H1 (cell line): ENCODE measurements around the gene ANKRD53. TPM values are rescaled to one million over a fixed set of nuclear protein-coding genes. Genes with fewer than 3 reads are reported as not detected.
A peak's percentile ranks its signal among the peaks of the same experiment; 100 is the strongest.

Experiments used
- CTCF ChIA-PET: fragments of 300-600 bp; sonication (Branson Sonifier 250); formaldehyde crosslinking; loops from one replicate; lab custom pipeline; 2021; ENCODE audit not compliant: partially characterized antibody; lab: Charles Lee
- POLR2A ChIA-PET: fragments of 300-600 bp; sonication (Branson Sonifier 250); formaldehyde crosslinking; loops from one replicate; lab custom pipeline; 2021; ENCODE audit warnings: inconsistent platforms; ENCODE audit not compliant: partially characterized antibody; lab: Charles Lee
- DNase-seq, 2 experiments: peaks; one replicate each; pipeline versions ENCODE4 v3.0.0 to v3.0.0-alpha.2; 2010 to 2022; ENCODE audit warnings: low spot score in 2 of 2, low read depth in 1 of 2, mixed read lengths in 1 of 2
- FAIRE-seq: peaks from 2 replicates; lab custom pipeline; 2011; peaks lifted over from hg19 to GRCh38; lab: Jason Lieb, UNC
- H2AFZ ChIP-seq: 2 replicates; pipeline ENCODE4 v1.8.1; 2012; ENCODE audit warnings: low read length, inconsistent platforms
- H2AK5ac ChIP-seq: 2 replicates; pipeline ENCODE4 v1.6.1; 2013; ENCODE audit warnings: low read depth, low read length
- H2BK120ac ChIP-seq: replicated peaks from 2 replicates; pipeline ENCODE3; 2013; ENCODE audit warnings: low read depth, low read length, inconsistent platforms
- H2BK12ac ChIP-seq: 2 replicates; pipeline ENCODE4 v1.6.1; 2013; ENCODE audit warnings: low read depth, low read length
- H2BK15ac ChIP-seq: 2 replicates; pipeline ENCODE4 v1.6.1; 2013; ENCODE audit warnings: low read length
- H2BK20ac ChIP-seq: 2 replicates; pipeline ENCODE4 v1.6.1; 2013; ENCODE audit warnings: low read length
- H2BK5ac ChIP-seq: 2 replicates; pipeline ENCODE4 v1.6.1; 2013; ENCODE audit warnings: low read depth, low read length
- H3K14ac ChIP-seq: 2 replicates; pipeline ENCODE4 v1.6.1; 2013; ENCODE audit warnings: inconsistent platforms; ENCODE audit not compliant: insufficient read length
- H3K18ac ChIP-seq: 2 replicates; pipeline ENCODE4 v1.6.1; 2013; ENCODE audit warnings: low read length; ENCODE audit errors: extremely low read depth
- H3K23ac ChIP-seq: 2 replicates; pipeline ENCODE4 v1.6.1; 2013; ENCODE audit warnings: inconsistent platforms; ENCODE audit not compliant: insufficient read length
- H3K23me2 ChIP-seq: 2 replicates; pipeline ENCODE4 v1.6.1; 2013; ENCODE audit warnings: low read depth, low read length
- H3K27ac ChIP-seq: 2 replicates; pipeline ENCODE4 v1.6.1; 2011; ENCODE audit warnings: low read depth, low read length, inconsistent platforms
- H3K27me3 ChIP-seq, 4 experiments: replicated peaks in 1 of 4; 1 replicate in 1 of 4; 2 replicates in 3 of 4; pipeline versions ENCODE4 v1.6.1 to v1.8.1; 2011 to 2013; ENCODE audit warnings: low read length in 3 of 4, mild to moderate bottlenecking in 3 of 4, inconsistent platforms in 2 of 4, mixed read lengths in 2 of 4, moderate library complexity in 1 of 4; ENCODE audit not compliant: control insufficient read depth in 3 of 4, insufficient read depth in 3 of 4; ENCODE audit errors: extremely low read depth in 1 of 4
- H3K36me3 ChIP-seq, 4 experiments: 2 replicates each; pipeline versions ENCODE4 v1.6.1 to v1.8.1; 2011 to 2013; ENCODE audit warnings: mild to moderate bottlenecking in 4 of 4, low read length in 3 of 4, moderate library complexity in 2 of 4, control low read depth in 1 of 4, inconsistent platforms in 1 of 4; ENCODE audit not compliant: insufficient read depth in 4 of 4, control insufficient read depth in 2 of 4
- H3K4ac ChIP-seq: replicated peaks from 2 replicates; pipeline ENCODE3; 2013; ENCODE audit warnings: low read length, low read depth, mixed read lengths, inconsistent platforms; ENCODE audit not compliant: insufficient read length
- H3K4me1 ChIP-seq, 4 experiments: replicated peaks in 1 of 4; 1 replicate in 1 of 4; 2 replicates in 3 of 4; pipeline versions ENCODE4 v1.6.1 to v1.8.1; 2011 to 2013; ENCODE audit warnings: low read length in 3 of 4, inconsistent platforms in 2 of 4, mixed read lengths in 1 of 4; ENCODE audit not compliant: insufficient read depth in 4 of 4, control insufficient read depth in 3 of 4
- H3K4me2 ChIP-seq, 2 experiments: 2 replicates each; pipeline versions ENCODE4 v1.6.1 to v1.8.1; 2011 to 2013; ENCODE audit warnings: low read depth in 2 of 2, low read length in 2 of 2, control low read depth in 1 of 2, inconsistent platforms in 1 of 2, mild to moderate bottlenecking in 1 of 2; ENCODE audit not compliant: insufficient read depth in 1 of 2
- H3K4me3 ChIP-seq, 4 experiments: fragments of 200-600, 300-600 bp in 1 of 4; sonication (generic), shearing (Covaris generic), sonication (Bioruptor Twin) in 1 of 4; 2 replicates each; pipeline versions ENCODE4 v1.5.1 to v1.8.1; 2011 to 2016; ENCODE audit warnings: low read length in 4 of 4, low read depth in 3 of 4, control low read depth in 2 of 4, inconsistent platforms in 2 of 4, mild to moderate bottlenecking in 2 of 4, mixed read lengths in 1 of 4, moderate library complexity in 1 of 4; ENCODE audit not compliant: insufficient read depth in 2 of 4; ENCODE audit errors: extremely low read depth in 1 of 4
- H3K56ac ChIP-seq: replicated peaks from 2 replicates; pipeline ENCODE3; 2013; ENCODE audit warnings: low read depth, mild to moderate bottlenecking, mixed read lengths, low read length, inconsistent platforms; ENCODE audit not compliant: insufficient read length
- H3K79me1 ChIP-seq: 2 replicates; pipeline ENCODE4 v1.6.1; 2013; ENCODE audit warnings: low read depth, low read length, control low read depth
- H3K79me2 ChIP-seq, 2 experiments: 2 replicates each; pipeline versions ENCODE4 v1.6.1 to v1.8.1; 2012 to 2013; ENCODE audit warnings: low read length in 2 of 2, mild to moderate bottlenecking in 2 of 2, inconsistent platforms in 1 of 2; ENCODE audit not compliant: insufficient read depth in 2 of 2, control insufficient read depth in 1 of 2
- H3K9ac ChIP-seq, 4 experiments: replicated peaks in 1 of 4; 1 replicate in 1 of 4; 2 replicates in 3 of 4; pipeline versions ENCODE4 v1.6.1 to v1.8.1; 2011 to 2013; ENCODE audit warnings: low read depth in 3 of 4, low read length in 3 of 4, control low read depth in 2 of 4, mild to moderate bottlenecking in 2 of 4, moderate library complexity in 2 of 4, inconsistent platforms in 1 of 4; ENCODE audit errors: extremely low read depth in 1 of 4
- H3K9me3 ChIP-seq, 2 experiments: 2 replicates each; pipeline versions ENCODE4 v1.6.1 to v1.8.1; 2012 to 2013; ENCODE audit warnings: mild to moderate bottlenecking in 2 of 2, moderate library complexity in 2 of 2, control low read depth in 1 of 2, inconsistent platforms in 1 of 2, low read depth in 1 of 2, low read length in 1 of 2, mixed read lengths in 1 of 2; ENCODE audit not compliant: insufficient read depth in 2 of 2
- H4K20me1 ChIP-seq, 2 experiments: replicated peaks in 1 of 2; 2 replicates each; pipeline versions ENCODE3 to v1.8.1; 2011 to 2013; ENCODE audit warnings: inconsistent platforms in 2 of 2, low read length in 2 of 2, mild to moderate bottlenecking in 1 of 2; ENCODE audit not compliant: insufficient read depth in 2 of 2, control insufficient read depth in 1 of 2
- H4K5ac ChIP-seq: 2 replicates; pipeline ENCODE4 v1.6.1; 2013; ENCODE audit warnings: low read length, low read depth, mixed read lengths, inconsistent platforms; ENCODE audit not compliant: insufficient read length
- H4K8ac ChIP-seq: 2 replicates; pipeline ENCODE4 v1.8.0; 2013; ENCODE audit warnings: mild to moderate bottlenecking, moderate library complexity, low read length, inconsistent platforms; ENCODE audit not compliant: insufficient read depth; ENCODE audit errors: extremely low read depth
- H4K91ac ChIP-seq: replicated peaks from 2 replicates; pipeline ENCODE3; 2013; ENCODE audit warnings: low read length, mixed read lengths, inconsistent platforms; ENCODE audit not compliant: insufficient read length
- EP300 ChIP-seq, 2 experiments: IDR thresholded peaks; 1 replicate in 1 of 2; 2 replicates in 1 of 2; pipeline ENCODE4 v1.6.1; 2011 to 2012; ENCODE audit warnings: low read depth in 2 of 2, low read length in 2 of 2, mild to moderate bottlenecking in 2 of 2, borderline replicate concordance in 1 of 2, inconsistent platforms in 1 of 2, moderate library complexity in 1 of 2
- EZH2 ChIP-seq: fragments of 200-600 bp; sonication (generic); IDR thresholded peaks from 2 replicates; pipeline ENCODE4 v1.7.1; 2012; ENCODE audit warnings: low read depth, mild to moderate bottlenecking, moderate library complexity, low read length, inconsistent platforms; ENCODE audit not compliant: severe bottlenecking
- POU5F1 ChIP-seq: IDR thresholded peaks from 2 replicates; pipeline ENCODE4 v1.6.1; 2011; ENCODE audit warnings: low read depth, mild to moderate bottlenecking, low read length, moderate library complexity
- WGBS, 2 experiments: shearing (Covaris generic) in 1 of 2; methylation state at CpG; one replicate each; pipeline versions ENCODE4 v1.1.6 to v1.1.7; 2013 to 2015; ENCODE audit warnings: low lambda C conversion rate in 2 of 2, mixed read lengths in 2 of 2, inconsistent platforms in 1 of 2, low coverage in 1 of 2, missing lambda C conversion rate in 1 of 2; ENCODE audit not compliant: insufficient replicate concordance in 2 of 2, insufficient coverage in 1 of 2, insufficient read length in 1 of 2; ENCODE audit errors: extremely low coverage in 1 of 2, missing lambda C conversion rate in 1 of 2; 5-methylcytosine and 5-hydroxymethylcytosine counted together
- polyA plus RNA-seq, 7 experiments: library from polyadenylated mRNA; depleted of rRNA in 3 of 7; stranded (reverse) in 5 of 7; unstranded in 2 of 7; fragments of >200 nt in 5 of 7; fragments of 200-250 nt in 2 of 7; gene quantifications; 1 replicate in 5 of 7; 2 replicates in 1 of 7; 4 replicates in 1 of 7; pipeline versions ENCODE4 v1.2.1 to v1.2.3, GENCODE V29; 2011 to 2013; ENCODE audit warnings: missing spikeins in 2 of 7, mixed read lengths in 2 of 7
- total RNA-seq: library from RNA; stranded (reverse); fragmentation: NEBNext Ultra II Directional; extraction: Animal tissue kit (Norgen Biotek cat#: 25700); gene quantifications from 2 replicates; pipeline ENCODE4 v1.2.1, GENCODE V29; 2021
- TF ChIP-seq, protein P1 (sequence below), 3 experiments: IDR thresholded peaks; 1 replicate in 2 of 3; 2 replicates in 1 of 3; pipeline versions ENCODE4 v1.5.1 to v1.6.1; 2011; ENCODE audit warnings: low read length in 3 of 3, mild to moderate bottlenecking in 3 of 3, inconsistent platforms in 2 of 3, low read depth in 1 of 3, moderate library complexity in 1 of 3; ENCODE audit not compliant: insufficient read depth in 1 of 3; ENCODE audit errors: control extremely low read depth in 1 of 3

ANKRD53 gene
- total and polyA plus RNA-seq, 2 of the 8 experiments (the other 6 are each of a cell fraction or from before 2014, with no cell fraction given), result 0.39 to 0.70 TPM

DNA sequence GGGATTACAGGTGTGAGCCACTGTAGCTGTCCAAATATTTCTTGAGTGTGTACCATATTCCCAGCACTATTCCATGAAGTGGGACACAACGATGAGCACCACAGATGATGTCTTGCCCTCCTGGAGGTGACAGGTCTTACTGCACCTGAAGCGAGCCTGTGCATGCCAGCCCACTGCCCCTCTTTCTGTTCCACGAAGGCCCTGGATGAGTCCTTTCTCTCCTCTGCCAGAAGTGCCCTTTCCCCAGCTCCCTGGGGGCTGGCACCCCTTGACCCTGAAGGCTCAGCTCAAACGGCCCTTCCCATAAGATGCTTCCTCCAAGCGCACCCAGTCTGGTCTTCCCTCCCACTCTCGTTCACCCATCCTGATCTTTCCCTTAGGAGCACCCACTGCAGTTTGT is 37.2 kb upstream of the ANKRD53 start:
- Histone ChIP-seq H3K56ac (no peak overlapping the region), H2BK120ac (no peak overlapping the region), H3K4ac (no peak overlapping the region), H3K4me1 (peaks cover 7 to 45% (median 36%) of the 10 kb centered on the region in 4 experiments), H4K91ac (no peak overlapping the region), H2BK5ac (no peak overlapping the region), H2AFZ (no peak overlapping the region), H3K36me3 (no peaks in the 10 kb centered on the region), H4K5ac (no peak overlapping the region), H3K4me2 (no peak overlapping the region), H3K18ac (no peak overlapping the region), H2BK12ac (0 out of 2 replicates have a peak overlapping the region, but pooled peaks have one; percentile 23), H4K20me1 (peaks cover 0 to 3% of the 10 kb centered on the region in 2 experiments), H2BK15ac (no peak overlapping the region), H3K14ac (no peak overlapping the region), H3K23ac (no peak overlapping the region), H4K8ac (no peak overlapping the region), H3K4me3 (no peak overlapping the region), H3K9ac (no peak overlapping the region), H3K79me2 (no peaks in the 10 kb centered on the region), H2AK5ac (no peak overlapping the region), H3K27ac (no peak overlapping the region), H3K23me2 (peaks cover 3% of the 10 kb centered on the region; the same call in 1 of the 2 replicates), H2BK20ac (no peak overlapping the region), H3K27me3 (peaks cover 4 to 41% (median 34%) of the 10 kb centered on the region in 4 experiments), H3K9me3 (no peaks in the 10 kb centered on the region), H3K79me1 (no peaks in the 10 kb centered on the region)
- peak in 1 of 2 experiments; percentile 32 for DNase-seq
- ChIA-PET CTCF (interaction anchor here (0.6 to 22.0 kb wide), 8 partner anchors 10 to 214 kb away, joined by 3 to 513 read pairs (median 7); partner anchors contain the start of gene ATP6V1B1), POLR2A (no interaction called here)
- FAIRE-seq, result no peak
- TF ChIP-seq, protein P1, sequence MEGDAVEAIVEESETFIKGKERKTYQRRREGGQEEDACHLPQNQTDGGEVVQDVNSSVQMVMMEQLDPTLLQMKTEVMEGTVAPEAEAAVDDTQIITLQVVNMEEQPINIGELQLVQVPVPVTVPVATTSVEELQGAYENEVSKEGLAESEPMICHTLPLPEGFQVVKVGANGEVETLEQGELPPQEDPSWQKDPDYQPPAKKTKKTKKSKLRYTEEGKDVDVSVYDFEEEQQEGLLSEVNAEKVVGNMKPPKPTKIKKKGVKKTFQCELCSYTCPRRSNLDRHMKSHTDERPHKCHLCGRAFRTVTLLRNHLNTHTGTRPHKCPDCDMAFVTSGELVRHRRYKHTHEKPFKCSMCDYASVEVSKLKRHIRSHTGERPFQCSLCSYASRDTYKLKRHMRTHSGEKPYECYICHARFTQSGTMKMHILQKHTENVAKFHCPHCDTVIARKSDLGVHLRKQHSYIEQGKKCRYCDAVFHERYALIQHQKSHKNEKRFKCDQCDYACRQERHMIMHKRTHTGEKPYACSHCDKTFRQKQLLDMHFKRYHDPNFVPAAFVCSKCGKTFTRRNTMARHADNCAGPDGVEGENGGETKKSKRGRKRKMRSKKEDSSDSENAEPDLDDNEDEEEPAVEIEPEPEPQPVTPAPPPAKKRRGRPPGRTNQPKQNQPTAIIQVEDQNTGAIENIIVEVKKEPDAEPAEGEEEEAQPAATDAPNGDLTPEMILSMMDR (IDR thresholded peaks at IDR 0.05; ENCODE audit: control extremely low read depth in 1 of 3, insufficient read depth in 1 of 3, low read depth in 1 of 3, low read length in 3 of 3), result peak in 1 of 3 experiments; percentile 2; a peak in 1 of 4 replicates
- TF ChIP-seq POU5F1 (no peak), EP300 (IDR thresholded peaks at IDR 0.05; ENCODE audit: borderline replicate concordance in 1 of 2, low read depth in 2 of 2, low read length in 2 of 2) (no peak), EZH2 (no peak)
- WGBS, 2 experiments, result 89% methylated on average over 6 of the region's 6 CpGs; no CpG with 5 or more reads in 1 of the 2 experiments
